Hematopoietic multipotent progenitor cell treated with erythropoietin and hydrocortisone succinate and interleukin-3 and kit ligand, for 4 days (in vitro differentiated cells): ENCODE data around the gene CTTNBP2.
"Not testable (repeated sequence)": the region's sequence is repeated elsewhere in the genome, so short reads cannot be mapped to it uniquely, and the experiment has no call there.

Source experiments
- DNase-seq: peaks from one replicate; pipeline ENCODE4 v3.0.0-alpha.2; 2015

CTTNBP2 gene

DNA sequence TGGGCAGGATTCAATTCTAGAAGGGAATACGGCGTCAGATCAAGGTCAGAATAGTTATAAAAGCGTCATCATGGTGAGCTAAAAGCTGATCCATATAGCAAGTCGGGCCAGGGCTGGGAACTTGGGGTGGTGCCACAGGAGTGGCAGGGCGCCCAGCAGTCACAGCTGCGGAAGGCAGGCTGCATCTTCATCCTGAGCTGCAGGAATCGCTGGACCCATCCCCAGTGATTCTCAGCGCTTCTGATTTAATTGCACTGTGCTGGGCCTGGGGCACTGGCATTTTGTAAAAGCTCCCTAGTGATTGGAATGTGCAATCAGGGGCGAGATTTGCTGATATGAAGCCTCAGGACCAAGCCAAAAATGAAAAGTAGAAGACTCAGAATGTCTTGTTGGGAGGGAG, 135.3 kb downstream of the CTTNBP2 start:
- no peak for DNase-seq

DNA sequence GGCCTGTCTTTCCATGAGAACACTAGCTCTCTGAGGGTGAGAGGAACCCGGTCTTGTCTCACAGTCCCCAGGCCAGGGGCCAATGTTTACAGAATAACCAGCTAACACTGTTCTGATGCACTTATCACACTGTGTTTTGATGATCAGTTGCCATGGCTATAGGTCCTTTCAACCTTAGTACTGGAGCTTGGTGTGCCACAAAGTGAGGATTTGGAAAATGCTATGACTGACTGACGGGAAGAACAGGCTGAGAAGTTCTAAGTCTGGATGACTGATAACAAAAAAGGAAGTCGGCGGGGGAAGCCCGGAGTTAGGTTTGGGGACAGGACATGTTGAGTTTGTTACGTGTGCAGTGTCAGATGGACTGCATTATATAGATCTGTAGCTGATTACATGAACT, 141.8 kb downstream of the CTTNBP2 start:
- DNase-seq, result peak; percentile 79

- DNase-seq, result no peak
Observed at GRCh38 chr7:117730390-117730789, 142.9 kb downstream of the CTTNBP2 start.

DNA sequence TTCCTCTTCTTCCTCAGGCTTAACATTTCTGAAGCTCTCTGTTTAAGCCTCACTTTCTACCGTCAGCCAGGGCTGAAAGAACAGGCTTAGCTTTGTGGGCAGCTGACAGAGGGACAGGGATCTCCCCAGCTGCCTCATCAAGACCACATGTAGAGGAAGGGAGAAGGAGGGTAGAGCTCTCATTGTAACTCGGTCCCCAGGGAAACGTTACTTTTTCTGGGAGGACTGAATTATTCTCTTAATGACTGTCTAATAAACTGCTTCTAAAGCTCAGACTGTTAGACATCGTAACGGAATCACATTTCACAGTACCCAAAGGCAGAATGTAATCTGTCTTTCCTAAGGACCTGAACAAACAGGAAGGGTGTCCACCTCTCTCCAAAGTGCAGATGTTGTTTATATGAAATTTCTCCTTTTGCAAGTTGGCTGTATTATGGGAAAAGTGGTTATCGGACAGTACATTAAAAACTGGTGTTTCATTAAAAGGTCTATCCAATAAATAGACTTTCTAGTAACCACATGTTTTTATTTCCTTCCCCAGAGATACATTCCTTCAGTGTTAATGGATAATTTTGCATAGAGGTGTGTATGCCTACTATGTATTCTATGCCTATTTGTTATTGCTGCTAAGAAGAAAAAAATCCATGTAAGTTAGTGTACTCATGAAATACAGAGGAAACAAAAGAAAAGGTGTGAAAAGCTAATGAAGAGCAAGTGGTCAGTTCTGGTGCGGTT, 144.2 kb downstream of the CTTNBP2 start:
- no peak for DNase-seq

DNA sequence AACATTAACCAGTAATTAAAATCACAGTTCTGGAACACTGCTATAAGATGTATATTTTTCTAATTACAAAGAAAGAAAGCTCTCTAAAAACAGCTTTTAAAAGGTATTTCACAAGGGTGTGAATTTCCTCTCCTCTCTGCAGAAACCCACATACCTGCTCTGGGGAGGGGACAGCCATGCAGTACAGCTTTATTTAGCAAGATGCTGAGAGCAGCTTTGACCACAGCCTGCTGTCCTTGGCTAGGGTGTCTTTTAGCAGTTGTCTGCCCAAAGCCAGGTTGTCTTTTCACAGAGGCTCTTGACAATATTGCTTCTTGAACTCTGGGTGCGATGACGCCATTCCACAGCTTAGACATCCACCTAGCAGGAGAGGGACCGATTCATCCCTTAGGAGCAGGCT, 148.3 kb downstream of the CTTNBP2 start:
- no peak for DNase-seq

DNA sequence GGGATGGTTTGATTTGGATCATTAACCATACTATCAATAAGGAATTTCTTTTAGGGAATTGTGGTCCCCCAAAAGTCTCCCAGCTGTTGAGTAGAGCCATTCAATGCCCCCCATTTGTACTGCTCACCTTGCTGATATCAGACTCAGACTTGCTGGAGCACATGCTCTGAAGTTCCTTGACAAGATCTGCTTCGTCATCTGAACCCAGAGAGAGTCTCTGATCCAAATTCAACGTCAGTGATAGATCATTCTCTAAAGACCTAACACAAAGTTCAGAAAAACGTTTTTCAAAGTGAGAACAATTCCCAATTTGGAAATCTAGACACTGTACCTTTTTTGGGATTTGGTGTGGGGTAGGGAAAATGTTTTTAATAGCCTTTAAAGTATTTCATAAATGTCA, 153.9 kb downstream of the CTTNBP2 start:
- DNase-seq, result no peak

DNA sequence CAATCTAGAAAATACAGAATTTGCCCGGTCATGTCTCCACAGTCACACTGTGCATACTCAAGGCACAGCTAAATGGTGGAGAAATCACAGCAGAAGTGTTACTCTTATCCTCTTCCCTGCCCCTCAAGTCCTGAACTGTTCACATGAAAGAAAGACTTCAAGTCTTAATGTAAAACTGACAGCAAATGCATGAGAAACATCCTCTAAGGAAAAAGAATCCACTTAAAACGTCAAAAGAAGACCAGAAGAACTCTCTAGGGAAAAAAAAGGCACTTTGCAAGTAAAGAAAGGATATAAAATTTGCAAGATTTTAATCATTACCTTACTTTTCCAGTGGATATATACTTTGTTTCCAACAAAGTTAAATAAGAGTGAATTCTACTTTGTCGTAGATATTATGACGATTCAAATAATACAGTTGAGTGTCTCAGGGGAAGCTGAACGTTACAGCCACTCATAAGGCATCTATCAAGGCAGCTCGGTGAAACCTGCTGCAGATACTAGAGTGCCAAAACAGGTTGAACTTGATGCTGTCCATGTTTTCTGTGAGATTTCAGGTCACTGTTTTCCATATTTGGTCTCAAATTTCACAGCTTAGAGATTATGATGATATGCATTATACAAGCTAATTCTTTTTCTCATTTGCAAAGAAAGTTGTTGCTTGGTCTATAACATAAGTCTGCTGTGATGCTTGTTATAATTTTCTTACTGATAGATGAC, 155.0 kb downstream of the CTTNBP2 start:
- no peak for DNase-seq

DNA sequence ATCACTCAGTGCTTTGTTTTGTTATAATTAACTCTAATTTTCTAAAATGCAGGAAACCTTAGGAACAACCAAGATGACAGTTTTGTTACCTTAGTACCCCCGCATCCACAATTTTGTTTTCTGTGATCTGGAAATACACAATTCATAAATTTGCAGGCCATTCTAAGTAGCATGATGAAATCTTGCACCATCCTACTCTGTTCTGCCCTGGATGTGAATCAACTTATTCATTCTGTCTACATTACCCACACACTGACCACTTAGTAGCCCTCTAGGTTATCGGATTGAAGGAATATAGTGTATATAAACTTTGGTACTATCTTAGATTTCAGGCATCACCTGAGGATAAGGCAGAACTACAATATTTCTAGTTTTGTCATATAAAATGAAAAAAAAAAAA, 155.9 kb downstream of the CTTNBP2 start:
- no peak for DNase-seq

- no peak for DNase-seq
Observed at GRCh38 chr7:117716707-117717299, 156.4 kb downstream of the CTTNBP2 start.

DNA sequence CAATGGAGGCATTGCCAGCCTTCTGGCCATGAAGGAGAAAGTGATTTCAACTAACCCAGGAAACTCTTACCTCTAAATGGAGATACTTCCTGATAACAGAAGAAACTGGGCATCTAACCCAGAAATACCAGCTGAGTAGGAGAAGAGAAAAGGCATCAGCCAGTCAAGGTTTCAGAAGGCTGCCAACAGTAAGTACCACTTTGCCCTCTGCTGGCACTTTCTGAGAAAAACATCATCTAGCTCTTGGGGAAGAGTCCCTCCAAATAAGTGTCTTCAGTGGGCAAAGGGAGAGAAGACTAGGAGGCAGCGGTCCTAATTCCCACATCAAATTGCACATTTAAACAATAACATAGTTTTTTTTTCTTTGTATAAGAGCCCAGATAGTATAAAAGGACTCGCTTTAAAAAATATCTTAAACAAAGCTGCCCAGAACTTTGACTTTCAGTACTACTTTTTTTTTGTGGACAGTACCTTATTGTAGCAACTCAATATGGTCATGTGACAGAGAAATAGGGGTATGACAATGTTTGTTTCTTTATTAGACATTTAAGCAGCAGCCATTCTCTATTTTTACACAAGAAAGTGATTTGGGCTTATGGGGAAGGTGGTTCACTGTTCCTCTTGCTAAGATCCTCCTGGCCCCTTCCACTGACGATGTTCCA, 157.3 kb downstream of the CTTNBP2 start:
- DNase-seq, result peak; percentile 82

GRCh38 chr7:117711556-117711955, 161.7 kb downstream of the CTTNBP2 start:
- DNase-seq, result no peak

GRCh38 chr7:117708173-117708572, 165.1 kb downstream of the CTTNBP2 start:
- DNase-seq, result not testable (repeated sequence)

GRCh38 chr7:117707080-117707479, 166.2 kb downstream of the CTTNBP2 start:
- DNase-seq, result no peak

GRCh38 chr7:117706210-117706609, 167.0 kb downstream of the CTTNBP2 start:
- no peak for DNase-seq

DNA sequence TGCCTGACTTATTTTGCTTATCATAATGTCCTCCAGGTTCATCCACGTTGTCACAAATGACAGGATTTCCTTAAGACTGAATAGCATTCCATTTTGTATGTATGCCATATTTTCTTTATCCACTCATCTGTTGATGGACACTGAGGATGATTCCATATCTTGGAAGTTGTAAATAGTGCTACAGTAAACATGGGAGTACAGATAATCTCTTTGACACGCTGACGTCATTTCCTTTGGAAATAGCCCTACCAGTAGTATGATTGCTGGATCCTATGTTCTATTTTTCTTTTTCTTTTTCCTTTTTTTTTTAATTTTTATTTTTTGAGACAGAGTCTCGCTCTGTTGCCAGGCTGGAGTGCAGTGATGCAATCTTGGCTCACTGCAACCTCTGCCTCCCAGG, 167.6 kb downstream of the CTTNBP2 start:
- DNase-seq, result no peak

GRCh38 chr7:117704063-117704462, 169.2 kb downstream of the CTTNBP2 start:
- DNase-seq, result no peak

- no peak for DNase-seq
Observed at GRCh38 chr7:117698018-117698417, 175.2 kb downstream of the CTTNBP2 start.

GRCh38 chr7:117692338-117692737, 180.9 kb downstream of the CTTNBP2 start:
- no peak for DNase-seq

GRCh38 chr7:117690147-117690546, 183.1 kb downstream of the CTTNBP2 start:
- no peak for DNase-seq

DNA sequence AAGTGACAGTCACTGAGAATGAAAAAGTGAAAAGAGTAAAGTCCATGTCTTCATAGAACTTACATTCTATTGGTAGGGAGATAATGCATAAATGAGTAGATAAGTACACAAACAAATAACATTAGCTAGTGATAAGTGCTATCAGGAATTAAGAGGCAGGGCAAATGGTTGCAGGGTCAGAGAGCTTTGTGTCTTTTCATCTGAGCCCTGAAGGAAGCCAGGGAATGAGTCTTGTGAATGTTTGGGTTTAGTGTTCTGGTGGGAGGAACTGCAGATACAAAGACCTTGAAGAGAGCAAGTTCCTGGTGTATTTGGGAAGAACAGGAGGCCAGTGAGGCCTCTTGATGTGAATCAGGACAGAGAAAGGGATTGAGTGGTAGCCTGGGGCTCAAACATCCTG, 183.8 kb downstream of the CTTNBP2 start:
- DNase-seq, result no peak

- no peak for DNase-seq
Observed at GRCh38 chr7:117688126-117688525, 185.1 kb downstream of the CTTNBP2 start.

- no peak for DNase-seq
Observed at GRCh38 chr7:117686311-117686935, 186.8 kb downstream of the CTTNBP2 start.

DNA sequence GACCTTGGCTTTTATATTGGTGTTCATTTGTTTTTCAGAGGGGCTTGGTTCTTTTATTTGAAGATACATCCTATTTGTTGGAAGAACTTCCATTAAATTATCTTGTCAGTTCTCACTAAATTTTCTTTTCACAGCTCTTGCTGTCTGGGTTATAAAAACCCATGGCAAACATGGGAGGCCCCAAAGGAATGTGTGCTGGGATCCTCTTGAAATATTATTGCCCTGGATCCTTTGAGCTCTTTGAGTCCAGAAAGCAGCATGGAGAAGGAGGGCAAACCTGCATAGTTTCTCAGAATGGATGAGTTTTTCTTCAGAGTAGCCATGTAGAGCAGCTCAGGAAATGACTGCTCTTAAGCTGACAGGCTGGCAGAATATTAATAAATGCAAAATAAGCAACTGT, 187.4 kb downstream of the CTTNBP2 start:
- no peak for DNase-seq
